ENCODE measurements around the gene HDAC8. TPM values are rescaled to one million over a fixed set of nuclear protein-coding genes. Genes with fewer than 3 reads are reported as not detected.
A peak's percentile ranks its signal among the peaks of the same experiment; 100 is the strongest.
"Not testable (repeated sequence)": the region's sequence is repeated elsewhere in the genome, so short reads cannot be mapped to it uniquely, and the experiment has no call there.

Gene HDAC8
- total RNA-seq, 1 donor from 2014 or later: 37.7 TPM

DNA sequence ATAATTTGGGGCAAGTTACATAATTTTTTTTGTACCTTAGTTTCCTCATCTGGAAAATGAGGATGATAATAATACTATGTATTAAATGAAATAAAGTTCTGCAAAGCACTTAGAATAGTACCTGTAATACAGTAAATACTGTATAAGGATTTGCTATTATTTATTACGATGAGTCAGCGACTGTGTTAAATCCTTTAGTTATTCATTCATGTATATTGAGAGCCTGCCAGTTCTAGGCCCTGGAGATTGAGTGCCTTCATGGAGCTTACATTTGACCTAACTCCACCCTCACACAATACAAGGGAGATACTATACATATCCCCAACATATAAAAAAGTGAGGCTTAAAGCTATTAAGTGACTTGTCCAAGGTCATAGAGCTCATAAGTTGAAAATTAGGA is 199.9 kb downstream of the HDAC8 start:
- no peak for DNase-seq

- no peak for DNase-seq
These were observed 201.2 kb downstream of the HDAC8 start for GRCh38 chrX:72371405-72371804.

DNA sequence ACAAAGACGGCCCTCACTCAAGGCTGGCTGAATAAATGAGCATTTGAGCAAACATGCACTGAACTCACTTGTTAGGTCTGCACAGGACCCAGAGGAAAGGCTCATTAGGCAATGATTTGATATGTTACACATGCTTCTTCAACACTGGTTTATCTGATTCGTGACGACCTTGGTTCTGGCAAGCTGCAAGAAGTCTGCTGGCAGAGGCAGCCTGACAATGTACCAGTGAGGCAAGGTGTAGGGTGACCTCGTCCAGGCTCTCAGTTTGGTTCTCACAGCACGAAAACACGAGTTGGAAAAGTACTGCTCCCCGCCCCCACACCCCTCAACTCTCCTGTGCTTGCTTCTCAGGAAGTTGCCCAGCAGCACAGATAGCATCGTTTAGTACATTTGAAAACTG is 203.8 kb downstream of the HDAC8 start:
- no peak for DNase-seq

GRCh38 chrX:72367516-72367915 is 205.1 kb downstream of the HDAC8 start:
- no peak for DNase-seq

DNA sequence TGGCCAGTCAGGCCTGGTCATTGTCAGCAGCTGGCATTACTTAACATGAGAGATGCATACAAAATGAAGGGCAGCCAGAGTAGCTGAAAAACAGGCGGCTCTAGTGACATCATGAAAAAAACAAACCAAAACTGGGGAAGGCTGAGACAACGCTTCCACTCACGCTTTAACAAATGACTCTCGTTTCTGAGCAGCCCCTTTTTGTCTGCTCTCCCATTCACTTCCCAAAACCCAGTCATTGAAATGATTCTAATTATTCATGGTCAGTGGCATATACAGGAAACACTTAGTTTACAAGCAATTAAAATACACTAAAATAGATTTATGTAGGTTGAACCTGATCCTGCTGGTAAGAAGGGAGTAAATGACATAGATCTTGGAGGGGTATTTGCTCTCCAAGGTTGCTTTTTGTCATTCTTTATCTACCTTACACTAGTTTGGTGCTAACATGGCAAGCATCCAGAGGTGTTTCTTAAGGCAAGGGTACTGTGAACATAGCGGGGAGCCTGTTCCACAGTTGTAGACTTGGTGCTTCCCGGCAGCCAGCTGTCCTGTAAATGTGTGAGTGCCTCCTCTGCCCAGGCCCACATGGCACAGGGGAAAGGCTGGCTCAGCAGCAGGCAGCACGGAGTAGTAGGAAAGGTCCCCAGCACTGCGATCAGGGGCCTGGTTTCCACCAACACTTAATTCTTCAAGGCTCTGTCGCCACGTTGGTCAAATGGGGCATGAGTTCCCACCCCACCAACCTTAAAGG is 205.8 kb downstream of the HDAC8 start:
- DNase-seq: no peak

DNA sequence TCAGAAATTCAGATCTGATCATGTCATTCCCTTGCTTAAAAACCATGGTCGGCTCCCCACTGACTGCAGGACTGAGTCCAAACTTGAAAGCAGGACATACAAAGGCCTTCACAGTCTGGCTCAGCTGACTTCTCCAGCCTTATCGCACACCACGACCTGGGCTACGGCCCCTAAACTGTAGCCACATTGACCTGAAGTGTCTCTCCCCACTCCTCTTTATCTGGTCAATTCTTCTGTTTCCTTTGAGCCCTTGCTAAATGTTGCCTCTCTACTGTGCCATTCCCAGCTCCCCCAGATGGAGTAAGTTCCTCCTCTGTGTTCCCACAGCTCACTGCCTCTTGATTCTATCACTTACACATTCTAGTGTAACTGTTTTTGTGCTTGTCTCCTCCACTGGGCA is 206.5 kb downstream of the HDAC8 start:
- DNase-seq: no peak

- DNase-seq: no peak
These were observed 207.5 kb downstream of the HDAC8 start for GRCh38 chrX:72365126-72365525.

DNA sequence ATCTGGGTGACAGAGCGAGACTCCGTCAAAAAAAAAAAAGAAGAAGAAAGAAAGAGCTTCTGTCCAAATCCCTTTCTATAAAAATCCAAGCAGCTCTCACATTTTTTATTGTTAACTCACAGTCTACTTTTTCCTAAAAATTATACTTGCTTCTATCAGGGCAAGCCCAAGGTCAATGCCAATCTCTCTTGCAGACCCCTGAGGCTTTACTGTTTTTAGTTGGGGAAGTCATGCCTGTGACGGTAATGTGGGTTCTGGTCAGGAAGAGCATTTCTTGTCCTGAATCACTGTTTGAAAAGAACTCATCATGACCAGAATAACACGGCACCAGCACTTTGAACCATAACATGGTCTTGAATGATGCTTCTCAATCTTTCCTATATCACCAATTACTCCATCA is 212.3 kb downstream of the HDAC8 start:
- DNase-seq: no peak

DNA sequence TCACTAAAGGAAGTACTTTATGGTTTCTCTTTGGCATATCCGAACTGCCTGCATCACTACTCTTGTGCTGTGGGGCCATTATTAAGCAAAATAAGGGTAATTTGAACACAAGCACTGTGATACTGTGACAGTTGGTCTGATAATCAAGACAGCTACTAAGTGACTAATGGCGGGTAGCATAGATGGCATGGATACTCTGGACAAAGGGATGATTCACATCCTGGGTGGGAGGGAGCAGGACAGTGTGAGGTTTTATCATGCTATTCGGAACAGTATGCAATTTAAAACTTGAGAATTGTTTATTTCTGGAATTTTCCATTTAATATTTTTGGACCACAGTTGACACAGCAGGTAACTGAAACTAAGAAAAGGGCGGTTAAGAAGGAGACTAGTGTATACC is 214.3 kb downstream of the HDAC8 start:
- no peak for DNase-seq

- no peak for DNase-seq
These were observed 219.9 kb downstream of the HDAC8 start for GRCh38 chrX:72352786-72353185.

GRCh38 chrX:72351606-72352334 is 220.9 kb downstream of the HDAC8 start:
- no peak for DNase-seq

GRCh38 chrX:72349190-72349589 is 223.5 kb downstream of the HDAC8 start:
- DNase-seq: no peak

GRCh38 chrX:72348247-72348979 is 224.2 kb downstream of the HDAC8 start:
- DNase-seq: no peak

DNA sequence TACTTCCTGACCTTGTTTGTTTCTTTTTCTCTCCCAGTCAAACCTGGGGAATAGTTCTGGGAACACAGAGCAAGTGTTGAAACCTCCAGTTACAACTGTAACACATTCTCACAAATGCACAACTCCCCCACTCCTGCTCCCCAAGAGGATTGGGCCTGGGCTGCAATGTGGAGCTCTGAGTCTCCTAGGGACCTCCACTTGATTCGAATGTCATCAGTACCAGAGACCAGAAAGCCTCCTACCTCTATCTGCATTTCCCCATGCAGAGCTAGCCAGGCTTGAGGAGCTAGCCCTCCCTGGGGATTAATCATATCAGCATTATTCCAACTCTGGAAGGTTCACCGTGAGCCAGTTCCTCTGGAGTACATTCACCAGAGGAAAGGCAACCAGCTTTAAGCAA is 225.3 kb downstream of the HDAC8 start:
- DNase-seq: no peak

DNA sequence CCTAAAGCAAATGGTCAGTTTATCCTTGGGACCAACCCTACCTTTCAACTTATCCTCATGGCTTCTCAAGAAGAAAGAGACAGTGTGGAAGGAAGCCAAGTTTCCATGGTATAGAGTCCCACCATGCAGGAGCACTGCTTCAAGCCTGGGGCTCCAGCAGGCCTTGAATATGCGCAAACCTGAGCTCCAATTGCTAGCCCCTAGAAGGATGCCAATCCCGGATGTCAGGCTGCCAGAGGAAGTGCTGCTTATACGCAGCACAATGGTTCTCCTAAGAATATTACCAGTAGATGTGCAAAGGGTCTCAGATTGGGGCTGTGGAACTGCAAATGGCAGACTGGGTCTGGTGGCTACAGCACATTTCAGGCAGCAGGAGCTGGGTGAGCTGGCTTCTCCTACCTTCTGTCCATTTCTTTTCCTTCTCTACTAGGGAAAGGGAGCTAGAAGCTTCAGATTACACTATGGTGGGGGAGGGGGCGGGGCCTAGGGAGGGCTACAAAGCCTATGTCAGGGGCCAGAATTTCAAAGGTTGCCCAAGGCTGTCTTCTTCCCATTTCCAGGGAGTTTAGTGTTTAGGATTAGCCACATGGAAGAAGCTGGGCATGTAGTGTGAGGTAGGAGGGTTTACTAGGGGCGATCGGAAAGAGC is 226.2 kb downstream of the HDAC8 start:
- no peak for DNase-seq

GRCh38 chrX:72340626-72341025 is 232.0 kb downstream of the HDAC8 start:
- no peak for DNase-seq

DNA sequence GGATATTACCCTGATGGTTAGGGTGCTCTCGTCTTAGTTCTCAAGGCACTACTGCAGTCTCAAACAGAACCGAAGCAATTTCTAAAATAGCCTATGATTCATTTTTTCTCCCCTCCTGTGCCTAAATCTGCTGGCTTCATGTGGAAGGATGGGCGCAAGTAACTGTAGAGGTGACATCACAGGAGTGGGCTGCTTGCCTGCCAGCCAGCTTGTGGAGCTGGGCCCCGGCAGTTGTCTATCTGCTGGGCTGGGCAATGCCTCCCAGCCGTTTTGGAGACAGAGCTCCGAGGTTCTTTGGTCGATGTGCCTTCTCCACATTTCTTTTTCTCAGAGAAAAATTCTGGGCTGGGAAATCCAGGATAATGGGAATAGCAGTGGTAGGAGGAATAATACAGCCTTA is 232.6 kb downstream of the HDAC8 start:
- DNase-seq: peak; percentile 2

DNA sequence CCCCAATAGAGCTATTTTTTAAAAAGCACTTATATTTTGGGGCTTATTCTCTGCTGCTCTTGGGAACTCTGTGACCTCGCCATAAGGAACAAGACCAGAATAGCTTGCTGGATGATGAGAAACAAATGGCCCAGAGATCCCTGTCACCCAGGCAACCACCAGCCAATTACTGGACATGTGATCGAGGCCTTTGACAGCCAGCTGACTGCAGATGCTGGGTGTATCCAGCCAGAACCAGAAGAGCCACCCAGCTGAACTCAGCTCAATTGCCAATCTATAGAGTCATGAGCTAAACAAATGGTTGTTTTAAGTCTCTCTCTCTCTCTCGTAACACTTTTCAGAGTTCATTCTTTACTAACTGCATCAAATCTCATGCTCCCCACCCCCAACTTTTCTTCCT is 242.5 kb downstream of the HDAC8 start:
- no peak for DNase-seq

GRCh38 chrX:72326605-72327300 is 245.9 kb downstream of the HDAC8 start:
- DNase-seq: no peak

DNA sequence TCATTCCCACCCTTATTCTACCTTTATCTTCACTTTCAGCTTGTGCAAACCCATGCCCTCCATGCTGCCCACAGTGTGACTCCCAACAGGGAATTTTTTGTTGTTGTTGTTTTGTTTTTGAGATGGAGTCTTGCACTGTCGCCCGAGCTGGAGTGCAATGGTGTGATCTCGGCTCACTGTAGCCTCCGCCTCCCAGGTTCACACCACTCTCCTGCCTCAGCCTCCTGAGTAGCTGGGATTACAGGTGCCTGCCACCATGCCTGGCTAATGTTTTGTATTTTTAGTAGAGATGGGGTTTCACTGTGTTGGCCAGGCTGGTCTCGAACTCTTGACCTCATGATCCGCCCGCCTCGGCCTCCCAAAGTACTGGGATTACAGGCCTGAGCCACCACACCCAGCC is 253.0 kb downstream of the HDAC8 start:
- DNase-seq: not testable (repeated sequence)

GRCh38 chrX:72317139-72317538 is 255.5 kb downstream of the HDAC8 start:
- DNase-seq: no peak

Measured in occipital lobe (tissue), 2 donors.